Measurements from ENCODE around the gene PLEKHA7. TPM values are rescaled to one million over a fixed set of nuclear protein-coding genes. Genes with fewer than 3 reads are reported as not detected.

PLEKHA7 gene
- total and polyA plus RNA-seq, 2 donors from 2014 or later, result 24.4 to 65.7 TPM

- Histone ChIP-seq H3K4me1 (ENCODE audit: control insufficient read depth in 2 of 3, insufficient read depth in 2 of 3, low read depth in 1 of 3, low read length in 3 of 3) (peaks cover 0 to 6% (median 0%) of the 10 kb centered on the region in 3 donors), H3K4me3 (ENCODE audit: low read length in 3 of 3) (no peak overlapping the region), H3K27me3 (ENCODE audit: control insufficient read depth, insufficient read depth, low read length) (no peaks in the 10 kb centered on the region), H3K9ac (ENCODE audit: low read length in 3 of 3) (no peak overlapping the region), H3K27ac (ENCODE audit: low read depth in 2 of 2, low read length in 2 of 2) (no peak overlapping the region), H3K9me3 (ENCODE audit: control insufficient read depth in 2 of 3, insufficient read depth in 1 of 3, low read length in 3 of 3) (no peaks in the 10 kb centered on the region), H3K36me3 (ENCODE audit: control insufficient read depth in 2 of 3, insufficient read depth in 3 of 3, low read length in 3 of 3) (peaks cover 0 to 28% (median 3%) of the 10 kb centered on the region in 3 donors)
- intact Hi-C loops (cut with DNase I), result no loop called here
- TF ChIP-seq CTCF (IDR thresholded peaks at IDR 0.05; ENCODE audit: borderline replicate concordance, extremely low read depth, insufficient read depth), result no peak
- FAIRE-seq, result no peak
- DNase-seq, result no peak
These were observed 214.3 kb downstream of the PLEKHA7 start for GRCh38 chr11:16799890-16800289.

GRCh38 chr11:16799221-16799620 is 215.0 kb downstream of the PLEKHA7 start:
- Histone ChIP-seq H3K27me3 (ENCODE audit: control insufficient read depth, insufficient read depth, low read length) (no peaks in the 10 kb centered on the region), H3K4me1 (ENCODE audit: control insufficient read depth in 2 of 3, insufficient read depth in 2 of 3, low read depth in 1 of 3, low read length in 3 of 3) (peaks cover 0 to 2% (median 0%) of the 10 kb centered on the region in 3 donors), H3K9me3 (ENCODE audit: control insufficient read depth in 2 of 3, insufficient read depth in 1 of 3, low read length in 3 of 3) (no peaks in the 10 kb centered on the region), H3K4me3 (ENCODE audit: low read length in 3 of 3) (no peak overlapping the region), H3K9ac (ENCODE audit: low read length in 3 of 3) (no peak overlapping the region), H3K27ac (ENCODE audit: low read depth in 2 of 2, low read length in 2 of 2) (no peak overlapping the region), H3K36me3 (ENCODE audit: control insufficient read depth in 2 of 3, insufficient read depth in 3 of 3, low read length in 3 of 3) (peaks cover 0 to 33% (median 4%) of the 10 kb centered on the region in 3 donors)
- no peak for TF ChIP-seq CTCF (IDR thresholded peaks at IDR 0.05; ENCODE audit: borderline replicate concordance, extremely low read depth, insufficient read depth)
- FAIRE-seq (no peak), DNase-seq (no peak)
- intact Hi-C loops (cut with DNase I), result no loop called here

GRCh38 chr11:16797776-16798175 is 216.4 kb downstream of the PLEKHA7 start:
- intact Hi-C loops (cut with DNase I), result no loop called here
- Histone ChIP-seq H3K27ac (ENCODE audit: low read depth in 2 of 2, low read length in 2 of 2) (no peak overlapping the region), H3K4me1 (ENCODE audit: control insufficient read depth in 2 of 3, insufficient read depth in 2 of 3, low read depth in 1 of 3, low read length in 3 of 3) (no peaks in the 10 kb centered on the region), H3K9me3 (ENCODE audit: control insufficient read depth in 2 of 3, insufficient read depth in 1 of 3, low read length in 3 of 3) (no peaks in the 10 kb centered on the region), H3K36me3 (ENCODE audit: control insufficient read depth in 2 of 3, insufficient read depth in 3 of 3, low read length in 3 of 3) (peaks cover 0 to 36% (median 9%) of the 10 kb centered on the region in 3 donors), H3K9ac (ENCODE audit: low read length in 3 of 3) (no peak overlapping the region), H3K27me3 (ENCODE audit: control insufficient read depth, insufficient read depth, low read length) (no peaks in the 10 kb centered on the region), H3K4me3 (ENCODE audit: low read length in 3 of 3) (no peak overlapping the region)
- DNase-seq (no peak), FAIRE-seq (no peak)
- no peak for TF ChIP-seq CTCF (IDR thresholded peaks at IDR 0.05; ENCODE audit: borderline replicate concordance, extremely low read depth, insufficient read depth)

- intact Hi-C loops (cut with DNase I), result no loop called here
- no peak for TF ChIP-seq CTCF (IDR thresholded peaks at IDR 0.05; ENCODE audit: borderline replicate concordance, extremely low read depth, insufficient read depth)
- FAIRE-seq, result no peak
- H3K4me3 ChIP-seq (ENCODE audit: low read length in 3 of 3), result no peak overlapping the region
- H3K4me1 ChIP-seq (ENCODE audit: control insufficient read depth in 2 of 3, insufficient read depth in 2 of 3, low read depth in 1 of 3, low read length in 3 of 3), result peaks cover 0 to 1% (median 0%) of the 10 kb centered on the region in 3 donors
- H3K9ac ChIP-seq (ENCODE audit: low read length in 3 of 3), result no peak overlapping the region
- no peak overlapping the region for H3K27ac ChIP-seq (ENCODE audit: low read depth in 2 of 2, low read length in 2 of 2)
- DNase-seq, result no peak
- H3K27me3 ChIP-seq (ENCODE audit: control insufficient read depth, insufficient read depth, low read length), result no peaks in the 10 kb centered on the region
- H3K36me3 ChIP-seq (ENCODE audit: control insufficient read depth in 2 of 3, insufficient read depth in 3 of 3, low read length in 3 of 3), result peaks cover 0 to 40% (median 12%) of the 10 kb centered on the region in 3 donors
- H3K9me3 ChIP-seq (ENCODE audit: control insufficient read depth in 2 of 3, insufficient read depth in 1 of 3, low read length in 3 of 3), result no peaks in the 10 kb centered on the region
These were observed 217.9 kb downstream of the PLEKHA7 start for GRCh38 chr11:16796311-16796710.
